IPS DF 6.9 (cell line): ENCODE data around the gene C2CD3.
"Not testable (repeated sequence)": the region's sequence is repeated elsewhere in the genome, so short reads cannot be mapped to it uniquely, and the experiment has no call there.

ENCODE experiments used
- DNase-seq: peaks from one replicate; pipeline ENCODE4 v3.0.0-alpha.2; 2013; ENCODE audit warnings: low read depth, low spot score
- H3K27ac ChIP-seq: one replicate; pipeline ENCODE4 v1.5.1; 2013; ENCODE audit warnings: low read length, control low read depth
- H3K27me3 ChIP-seq: 2 replicates; pipeline ENCODE4 v1.6.1; 2013; ENCODE audit warnings: mild to moderate bottlenecking, low read length; ENCODE audit not compliant: control insufficient read depth, insufficient read depth
- H3K36me3 ChIP-seq: 2 replicates; pipeline ENCODE4 v1.6.1; 2013; ENCODE audit warnings: low read length; ENCODE audit not compliant: control insufficient read depth, insufficient read depth
- H3K4me1 ChIP-seq: 2 replicates; pipeline ENCODE4 v1.6.1; 2013; ENCODE audit warnings: low read length; ENCODE audit not compliant: control insufficient read depth, insufficient read depth
- H3K4me3 ChIP-seq: 2 replicates; pipeline ENCODE4 v1.5.1; 2013; ENCODE audit warnings: mild to moderate bottlenecking, low read length
- H3K9me3 ChIP-seq: 2 replicates; pipeline ENCODE4 v1.6.1; 2013; ENCODE audit warnings: low read length, inconsistent platforms; ENCODE audit not compliant: control insufficient read depth, insufficient read depth
- WGBS: extraction: QIAGEN DNeasy Blood & Tissue Kit; methylation state at CpG from one replicate; pipeline ENCODE4 v1.1.7; 2013; ENCODE audit warnings: mixed read lengths, missing lambda C conversion rate; ENCODE audit not compliant: insufficient read length, insufficient coverage; 5-methylcytosine and 5-hydroxymethylcytosine counted together

Gene C2CD3

GRCh38 chr11:74069146-74070046 lies 101.4 kb downstream of the C2CD3 start:
- H3K9me3 ChIP-seq: no peaks in the 10 kb centered on the region
- no peak overlapping the region for H3K4me3 ChIP-seq
- H3K4me1 ChIP-seq: no peaks in the 10 kb centered on the region
- no peak for DNase-seq
- no peaks in the 10 kb centered on the region for H3K27me3 ChIP-seq
- H3K36me3 ChIP-seq: peaks cover 3% of the 10 kb centered on the region; the same call in 1 of the 2 replicates
- WGBS: no CpG with 5 or more reads among the region's 6 CpGs
- no peak overlapping the region for H3K27ac ChIP-seq

DNA sequence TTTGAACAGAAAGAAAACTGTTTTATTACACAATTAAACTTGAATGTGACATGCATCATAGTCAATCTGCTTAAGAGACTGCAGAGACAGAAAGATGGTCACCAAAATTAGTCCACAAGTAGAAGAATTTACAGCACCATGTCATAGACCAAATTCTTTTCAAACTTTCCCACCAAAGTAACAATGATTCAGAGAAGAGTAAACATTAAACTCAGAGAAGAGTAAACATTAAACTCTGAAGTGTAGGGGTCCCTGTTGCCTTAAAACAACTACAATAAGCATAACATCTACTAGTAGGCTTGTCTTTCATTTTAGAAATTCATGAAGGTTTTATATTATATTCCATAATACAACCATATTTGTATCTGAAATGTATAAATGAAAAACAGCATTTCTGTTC lies 104.1 kb downstream of the C2CD3 start:
- not testable (repeated sequence) for H3K9me3 ChIP-seq, H3K27me3 ChIP-seq, H3K4me3 ChIP-seq, H3K36me3 ChIP-seq, H3K4me1 ChIP-seq, H3K27ac ChIP-seq, DNase-seq

GRCh38 chr11:74065534-74065933 lies 105.3 kb downstream of the C2CD3 start:
- H3K27me3 ChIP-seq, H3K4me3 ChIP-seq, H3K9me3 ChIP-seq, H3K4me1 ChIP-seq, H3K27ac ChIP-seq, DNase-seq, H3K36me3 ChIP-seq: not testable (repeated sequence)
- WGBS: no CpG with 5 or more reads among the region's 3 CpGs

DNA sequence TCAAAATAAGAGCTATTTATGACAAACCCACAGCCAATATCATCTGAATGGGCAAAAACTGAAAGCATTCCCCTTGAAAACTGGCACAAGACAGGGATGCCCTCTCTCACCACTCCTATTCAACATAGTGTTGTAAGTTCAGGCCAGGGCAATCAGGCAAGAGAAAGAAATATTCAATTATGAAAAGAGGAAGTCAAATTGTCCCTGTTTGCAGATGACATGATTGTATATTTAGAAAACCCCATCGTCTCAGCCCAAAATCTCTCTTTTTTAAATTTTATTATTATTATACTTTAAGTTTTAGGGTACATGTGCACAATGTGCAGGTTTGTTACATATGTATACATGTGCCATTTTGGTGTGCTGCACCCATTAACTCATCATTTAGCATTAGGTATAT lies 107.2 kb downstream of the C2CD3 start:
- H3K27ac ChIP-seq, H3K36me3 ChIP-seq, H3K9me3 ChIP-seq, H3K27me3 ChIP-seq, H3K4me3 ChIP-seq, DNase-seq, H3K4me1 ChIP-seq: not testable (repeated sequence)
- WGBS: no CpG with 5 or more reads among the region's 1 CpG

- DNase-seq, H3K9me3 ChIP-seq, H3K4me1 ChIP-seq, H3K27me3 ChIP-seq, H3K27ac ChIP-seq, H3K36me3 ChIP-seq, H3K4me3 ChIP-seq: not testable (repeated sequence)
- WGBS: no CpG with 5 or more reads among the region's 4 CpGs
Observed at GRCh38 chr11:74061599-74061998, 109.2 kb downstream of the C2CD3 start.

- H3K27me3 ChIP-seq: no peaks in the 10 kb centered on the region
- no peak overlapping the region for H3K27ac ChIP-seq
- no peak for DNase-seq
- no peak overlapping the region for H3K4me3 ChIP-seq
- H3K4me1 ChIP-seq: no peaks in the 10 kb centered on the region
- WGBS: no CpG with 5 or more reads among the region's 8 CpGs
- H3K9me3 ChIP-seq: no peaks in the 10 kb centered on the region
- H3K36me3 ChIP-seq: no peaks in the 10 kb centered on the region
Observed at GRCh38 chr11:74057249-74058151, 113.3 kb downstream of the C2CD3 start.

DNA sequence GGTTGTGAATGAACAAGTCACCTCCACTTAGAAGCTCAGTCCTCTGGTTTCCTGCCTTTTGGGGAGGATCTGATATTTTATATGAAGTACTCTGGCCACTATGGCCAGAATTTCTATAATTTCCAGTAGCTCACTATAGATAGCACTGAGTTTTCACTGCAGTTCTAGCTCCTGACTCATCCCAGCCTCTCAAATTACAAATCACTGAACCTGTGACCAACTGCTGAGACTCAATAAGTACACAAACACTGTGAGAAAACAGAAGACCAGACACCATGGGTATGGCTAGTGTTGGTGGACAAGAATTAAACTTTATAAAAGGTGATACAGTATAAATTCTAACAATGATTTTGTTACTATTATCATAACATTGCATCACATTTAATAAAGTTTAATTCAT lies 114.9 kb downstream of the C2CD3 start:
- no peaks in the 10 kb centered on the region for H3K27me3 ChIP-seq
- no peak overlapping the region for H3K27ac ChIP-seq
- H3K4me3 ChIP-seq: no peak overlapping the region
- H3K4me1 ChIP-seq: no peaks in the 10 kb centered on the region
- DNase-seq: no peak
- no peaks in the 10 kb centered on the region for H3K9me3 ChIP-seq
- no peaks in the 10 kb centered on the region for H3K36me3 ChIP-seq

DNA sequence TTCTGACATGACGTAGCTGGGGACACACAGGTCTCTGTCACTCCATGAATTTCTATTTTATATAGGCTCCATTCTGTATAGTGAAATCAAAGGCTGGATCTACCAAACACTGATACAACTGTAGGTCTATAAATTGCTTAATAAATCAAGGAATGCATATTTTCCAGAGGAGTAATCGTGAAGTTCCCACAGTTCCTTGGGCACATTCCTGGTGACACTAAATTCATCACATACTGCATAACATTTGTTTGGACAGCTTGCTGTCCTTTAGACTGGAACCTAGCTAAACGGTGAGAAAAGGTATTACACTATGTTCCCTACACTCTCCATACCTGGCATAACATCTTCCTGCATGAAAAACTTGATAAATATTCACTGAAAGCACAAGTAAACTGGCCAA lies 120.3 kb downstream of the C2CD3 start:
- WGBS: no CpG with 5 or more reads among the region's 3 CpGs
- DNase-seq: no peak
- no peaks in the 10 kb centered on the region for H3K36me3 ChIP-seq
- H3K4me3 ChIP-seq: no peak overlapping the region
- H3K27me3 ChIP-seq: no peaks in the 10 kb centered on the region
- H3K4me1 ChIP-seq: no peaks in the 10 kb centered on the region
- no peak overlapping the region for H3K27ac ChIP-seq
- H3K9me3 ChIP-seq: no peaks in the 10 kb centered on the region

DNA sequence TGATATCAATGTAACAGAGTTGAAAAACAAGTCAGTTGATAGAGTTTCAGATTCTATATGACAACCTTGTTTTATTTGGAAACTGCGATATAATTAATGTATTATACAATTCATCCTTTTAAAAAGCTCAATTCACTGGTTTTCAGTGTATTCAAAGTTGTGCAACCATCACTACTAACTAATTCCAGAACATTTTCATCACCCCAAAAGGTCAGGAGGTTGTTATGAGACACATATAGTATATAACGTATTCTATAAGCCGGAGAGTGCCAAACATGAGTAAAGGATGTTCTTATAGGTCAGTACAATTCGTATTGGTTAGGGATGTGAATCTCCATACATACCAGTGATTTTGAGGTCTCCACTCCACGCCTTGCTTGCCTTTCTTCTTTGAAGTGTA lies 121.8 kb downstream of the C2CD3 start:
- no peaks in the 10 kb centered on the region for H3K27me3 ChIP-seq
- no peak for DNase-seq
- no CpG with 5 or more reads among the region's 5 CpGs for WGBS
- H3K27ac ChIP-seq: no peak overlapping the region
- H3K36me3 ChIP-seq: no peaks in the 10 kb centered on the region
- no peaks in the 10 kb centered on the region for H3K4me1 ChIP-seq
- H3K4me3 ChIP-seq: no peak overlapping the region
- H3K9me3 ChIP-seq: no peaks in the 10 kb centered on the region

GRCh38 chr11:74044538-74044937 lies 126.3 kb downstream of the C2CD3 start:
- no CpG with 5 or more reads among the region's 2 CpGs for WGBS
- DNase-seq: no peak
- no peaks in the 10 kb centered on the region for H3K27me3 ChIP-seq
- no peaks in the 10 kb centered on the region for H3K4me1 ChIP-seq
- H3K9me3 ChIP-seq: no peaks in the 10 kb centered on the region
- no peaks in the 10 kb centered on the region for H3K36me3 ChIP-seq
- no peak overlapping the region for H3K4me3 ChIP-seq
- no peak overlapping the region for H3K27ac ChIP-seq
